GM21737 (cell line): ENCODE results near the gene TTC7B.

ENCODE experiments used
- ATAC-seq: cut with Tn5 transposase; IDR thresholded peaks from one replicate; pipeline ENCODE4 v1.9.1; 2021; ENCODE audit warnings: mild to moderate bottlenecking, moderate library complexity; ENCODE audit not compliant: unreplicated experiment

TTC7B gene

DNA sequence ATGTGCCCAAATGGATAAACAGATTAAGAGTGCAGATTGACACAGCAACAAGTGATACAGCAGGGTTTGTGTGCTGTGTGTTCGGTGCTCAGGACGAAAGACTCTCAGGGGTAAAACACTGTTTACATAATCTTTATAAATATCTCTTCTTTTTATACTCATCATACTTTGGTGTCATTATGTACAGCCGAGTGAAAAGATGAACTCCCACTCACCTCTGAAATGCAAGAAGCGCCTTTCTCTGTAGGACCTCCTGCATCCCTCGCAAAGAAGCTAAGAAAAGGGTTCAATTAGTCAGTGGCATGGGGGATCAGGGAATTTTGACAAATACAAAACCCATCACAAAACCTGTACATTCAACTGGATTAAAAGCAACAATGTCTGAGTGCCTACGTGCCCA, 163.6 kb downstream of the TTC7B start:
- ATAC-seq = no peak

DNA sequence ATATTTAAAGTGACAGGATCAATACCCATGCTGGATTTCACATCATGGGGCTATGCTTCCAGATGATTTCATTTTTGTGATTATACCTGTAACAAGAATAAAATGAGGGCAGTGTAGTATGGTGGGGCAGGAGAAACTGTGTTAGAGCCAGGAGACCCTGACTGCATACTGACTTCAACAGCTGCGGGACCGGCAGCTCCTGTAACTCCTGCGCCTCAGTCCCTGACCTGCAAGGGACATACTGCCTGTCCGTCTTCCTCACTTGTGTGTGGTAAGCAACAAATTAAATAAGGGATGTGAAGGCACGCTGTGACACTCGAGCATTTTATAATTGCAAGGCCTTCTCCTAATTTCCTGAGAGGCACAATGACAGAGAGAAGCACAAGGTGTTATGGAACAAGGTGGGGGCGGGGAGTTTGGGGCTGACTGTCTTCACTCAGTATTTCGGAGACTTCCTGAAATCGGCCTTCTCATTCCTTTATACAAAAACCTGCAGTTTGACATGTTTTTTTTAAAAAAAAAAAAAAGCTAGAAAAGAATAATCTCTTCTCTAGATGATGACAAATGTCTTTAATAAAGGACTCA, 164.2 kb downstream of the TTC7B start:
- no peak for ATAC-seq

DNA sequence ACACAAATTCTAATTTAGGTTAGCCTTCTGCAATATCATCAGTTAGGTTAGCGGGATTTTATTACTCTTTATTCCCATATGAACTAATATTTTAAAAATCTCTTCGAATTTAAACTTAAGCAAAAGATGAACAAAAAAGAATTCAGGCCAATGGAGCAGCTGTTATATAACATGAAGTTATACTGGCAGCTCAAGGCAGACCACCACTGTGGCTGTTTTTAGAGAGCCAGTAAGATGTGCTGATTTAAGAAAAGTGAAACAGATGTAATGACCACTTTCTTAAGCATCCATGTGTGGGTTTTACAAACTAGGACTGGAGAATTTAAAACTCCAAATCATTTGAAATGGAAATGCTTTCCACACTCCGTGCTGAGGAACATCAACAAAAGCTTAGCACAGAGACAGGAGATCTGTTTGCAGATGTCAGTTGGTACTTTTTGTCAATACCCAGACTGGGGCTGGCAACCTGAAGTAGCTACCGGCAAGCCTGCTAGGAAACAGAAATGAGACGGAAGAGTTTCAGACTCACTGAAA, 164.9 kb downstream of the TTC7B start:
- no peak for ATAC-seq

DNA sequence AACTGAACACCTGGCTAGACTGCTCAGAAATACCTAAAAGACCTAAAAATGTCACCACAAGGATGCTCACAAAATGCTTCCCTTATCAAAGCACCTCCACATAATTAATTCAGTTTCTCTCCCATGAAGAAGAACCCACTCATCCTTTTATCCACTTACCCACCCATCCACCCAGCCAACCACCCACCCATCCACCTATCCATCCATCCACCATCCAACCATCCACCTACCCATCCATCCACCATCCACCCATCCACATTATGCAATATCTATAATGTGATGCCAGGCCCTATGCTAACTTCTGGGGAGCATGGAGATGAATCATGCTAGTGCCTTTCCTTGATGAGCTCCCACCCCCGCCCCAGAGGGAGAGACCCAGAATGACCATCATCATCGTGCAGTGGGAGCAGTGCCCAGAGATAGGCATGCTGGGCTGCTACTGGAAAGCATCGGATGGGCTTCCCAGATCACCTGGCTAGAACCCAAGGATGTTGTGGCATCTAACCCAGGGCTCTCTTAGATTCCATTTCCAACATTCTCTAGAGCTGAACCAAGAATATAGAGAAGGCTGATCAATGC, 166.6 kb downstream of the TTC7B start:
- ATAC-seq = no peak

DNA sequence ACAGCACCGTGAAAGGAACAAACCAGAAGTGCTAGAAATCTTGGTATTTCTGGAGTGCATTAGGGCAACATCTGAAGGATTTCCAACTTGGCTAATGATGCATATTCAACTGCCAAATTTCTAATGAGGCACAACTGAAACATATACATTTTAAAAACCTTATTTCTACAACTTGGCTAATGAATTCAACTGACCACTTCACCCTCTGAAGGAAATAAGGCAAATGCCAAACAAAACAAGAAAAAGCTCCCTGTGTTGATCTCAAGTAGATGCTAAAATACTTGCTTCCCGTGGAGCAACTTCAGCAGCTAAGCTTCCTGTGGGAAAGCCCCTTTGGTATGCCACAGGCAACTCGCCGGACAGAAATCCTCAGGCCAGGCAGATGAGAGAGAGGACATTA, 167.1 kb downstream of the TTC7B start:
- no peak for ATAC-seq

DNA sequence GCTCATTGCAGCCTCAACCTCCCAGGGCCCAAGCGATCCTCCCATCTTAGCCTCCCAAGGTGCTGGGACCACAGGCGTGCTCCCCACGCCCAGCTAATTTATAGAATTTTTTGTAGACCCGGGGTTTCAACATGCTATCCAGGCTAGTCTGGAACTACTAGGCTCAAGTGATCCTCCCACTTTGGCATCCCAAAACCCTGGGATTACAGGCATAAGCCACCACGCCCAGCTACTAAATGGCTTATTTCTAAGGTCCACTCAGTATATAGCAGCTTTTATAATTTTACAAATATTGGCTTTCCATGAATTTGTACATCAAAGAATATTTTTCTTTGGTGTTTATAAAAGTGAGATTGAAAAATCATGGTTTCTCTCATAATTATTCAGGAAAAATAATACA, 167.8 kb downstream of the TTC7B start:
- no peak for ATAC-seq

DNA sequence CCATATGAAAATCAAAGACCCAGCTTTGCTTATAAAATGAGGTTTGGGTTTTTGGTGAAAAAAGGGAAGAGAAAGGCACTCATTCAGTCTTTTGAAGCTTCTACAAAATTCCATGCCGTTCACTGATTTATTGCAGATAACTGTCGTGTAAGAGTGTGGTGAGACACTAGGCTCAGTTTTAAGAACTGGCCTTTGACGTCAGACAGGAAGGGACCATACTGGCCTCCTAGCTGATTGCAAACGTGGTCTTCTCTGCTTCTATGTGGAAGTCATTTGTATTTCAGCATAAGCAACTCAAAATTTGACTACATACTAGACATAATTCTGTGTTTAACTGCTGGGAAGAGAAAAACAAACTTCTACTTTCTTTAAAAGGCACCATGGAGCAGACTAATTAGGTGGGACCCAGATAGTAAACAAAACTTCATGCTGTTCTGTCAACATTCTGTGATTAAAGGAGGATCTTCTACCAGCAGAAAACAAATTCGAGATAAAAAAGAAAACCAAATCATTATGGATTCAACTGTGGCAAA, 168.7 kb downstream of the TTC7B start:
- no peak for ATAC-seq

DNA sequence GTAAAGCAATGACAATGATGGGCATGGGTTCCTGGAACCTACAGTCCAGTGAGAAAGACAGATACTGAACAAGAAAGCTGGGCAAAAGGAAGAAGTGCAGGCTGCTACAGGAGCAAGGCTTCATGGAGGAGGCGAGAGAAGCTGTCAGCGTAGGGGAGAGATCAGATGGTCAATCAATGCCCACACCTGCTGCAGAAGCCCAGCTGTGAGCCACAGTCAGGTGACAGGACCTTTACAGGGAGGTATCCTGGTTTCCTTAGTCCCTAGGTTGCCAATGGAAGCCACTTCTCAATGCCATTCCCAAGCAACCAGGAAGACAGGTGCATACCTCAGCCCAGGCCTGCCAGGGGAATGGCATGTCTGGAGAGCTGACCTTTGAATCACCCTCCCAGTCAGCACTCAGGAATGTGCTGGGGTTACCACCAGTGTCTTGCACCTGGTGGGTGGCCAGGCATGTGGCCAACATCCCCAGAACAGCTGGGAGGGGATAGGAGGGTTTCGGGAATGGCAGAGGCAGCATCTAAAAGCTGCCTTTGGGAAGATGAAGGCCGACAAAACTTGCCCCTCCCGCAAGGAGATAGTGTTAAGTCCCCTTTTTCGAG, 170.3 kb downstream of the TTC7B start:
- ATAC-seq = no peak

DNA sequence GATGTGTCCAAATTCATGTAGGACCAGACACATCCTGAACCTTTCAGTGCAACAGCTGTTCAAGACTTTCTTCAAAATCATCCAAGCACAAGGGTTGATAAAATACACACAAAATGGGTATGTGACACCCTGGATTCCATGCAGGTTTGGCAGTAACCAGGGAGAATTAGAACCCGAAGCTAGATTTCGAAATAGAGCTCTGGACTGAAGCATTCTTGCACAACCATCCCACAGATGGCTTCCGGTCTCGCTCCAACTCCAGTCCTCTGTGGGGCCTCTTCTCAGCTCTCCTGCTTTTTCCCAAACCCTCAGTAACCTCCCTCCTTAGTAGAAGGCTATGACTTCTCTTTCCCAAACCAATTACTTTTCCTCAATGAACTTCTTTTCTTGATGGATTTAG, 171.3 kb downstream of the TTC7B start:
- ATAC-seq = no peak

DNA sequence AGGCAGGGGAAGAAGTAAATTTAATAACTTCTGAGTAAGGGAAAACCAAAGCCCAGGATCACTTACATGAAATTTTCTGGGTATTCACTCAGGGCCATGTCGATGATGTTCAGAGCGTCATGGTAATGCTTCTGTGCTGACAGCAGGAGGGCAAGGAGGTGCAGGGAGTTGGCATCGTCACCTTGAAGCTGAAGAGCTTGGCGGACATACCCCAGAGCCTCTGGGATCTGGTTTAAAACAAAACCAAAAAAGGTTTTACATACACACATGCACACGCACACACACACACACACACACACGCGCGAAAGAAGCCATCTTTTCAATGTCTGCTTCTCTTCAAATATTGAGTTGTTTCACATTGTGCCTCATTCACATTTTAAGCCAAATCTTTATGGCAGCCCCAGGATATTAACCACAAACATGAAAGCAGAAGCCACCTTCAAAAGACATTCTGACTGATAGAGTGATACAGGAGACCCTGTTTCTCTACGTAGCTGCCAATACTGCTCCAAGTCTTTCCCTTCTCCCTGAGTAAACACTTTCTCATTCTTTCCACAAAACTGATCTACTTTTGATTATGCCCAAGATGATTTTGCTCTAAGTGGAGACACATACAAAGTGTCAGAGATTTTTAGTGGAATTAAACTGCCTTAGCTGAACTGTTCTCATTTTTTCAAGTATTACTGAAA, 172.1 kb downstream of the TTC7B start:
- ATAC-seq = no peak

DNA sequence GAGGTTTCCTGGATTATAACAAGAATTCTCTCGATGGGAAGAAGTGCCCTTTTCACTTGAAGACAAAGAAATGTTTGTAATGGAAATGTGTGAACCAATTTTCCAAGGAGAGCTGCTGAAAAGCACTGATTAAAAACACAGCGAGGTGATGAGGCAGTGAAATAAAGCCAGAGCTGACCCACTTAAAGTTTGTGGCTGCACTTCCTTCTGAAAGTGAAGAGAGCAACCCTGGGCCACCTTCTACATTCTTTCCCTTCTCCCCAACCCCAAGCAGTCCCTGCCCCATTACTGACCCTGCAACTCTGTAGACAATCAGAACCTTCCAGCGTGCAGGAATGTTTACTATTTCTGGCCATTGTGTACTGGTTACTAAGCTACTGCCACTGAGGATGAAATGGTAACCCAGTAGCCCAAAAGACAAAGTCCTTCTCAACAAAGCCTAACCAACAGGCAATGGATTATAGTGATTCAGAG, 173.9 kb downstream of the TTC7B start:
- no peak for ATAC-seq

DNA sequence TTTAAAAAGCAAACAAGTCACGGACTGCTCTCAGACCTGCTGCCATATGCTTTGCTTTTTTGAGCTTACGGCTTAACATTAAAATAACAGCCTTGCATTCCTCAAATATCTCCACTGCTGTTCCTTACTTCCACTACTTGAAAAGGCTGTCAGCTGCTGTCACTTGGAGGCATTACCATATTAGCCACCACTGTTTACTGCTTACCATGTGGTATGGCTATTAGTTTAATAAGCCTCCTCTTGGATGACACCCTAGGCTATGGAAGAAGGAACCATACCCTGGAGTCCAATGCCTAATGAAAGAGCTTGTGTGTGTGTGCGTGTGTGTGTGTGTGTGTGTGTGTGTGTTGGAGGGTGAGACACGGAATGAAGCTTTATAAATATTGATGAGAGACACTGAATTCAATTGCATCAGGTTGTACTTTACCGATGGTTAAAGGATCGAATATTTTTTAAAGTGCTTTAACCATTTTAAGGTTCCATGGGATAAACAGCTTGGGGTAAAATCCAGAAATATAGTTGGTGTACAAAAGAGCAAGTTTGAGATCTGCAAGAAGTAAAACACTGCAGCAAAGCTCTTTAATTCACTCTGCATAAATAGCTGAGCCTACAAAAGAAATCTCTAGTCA, 174.5 kb downstream of the TTC7B start:
- no peak for ATAC-seq

DNA sequence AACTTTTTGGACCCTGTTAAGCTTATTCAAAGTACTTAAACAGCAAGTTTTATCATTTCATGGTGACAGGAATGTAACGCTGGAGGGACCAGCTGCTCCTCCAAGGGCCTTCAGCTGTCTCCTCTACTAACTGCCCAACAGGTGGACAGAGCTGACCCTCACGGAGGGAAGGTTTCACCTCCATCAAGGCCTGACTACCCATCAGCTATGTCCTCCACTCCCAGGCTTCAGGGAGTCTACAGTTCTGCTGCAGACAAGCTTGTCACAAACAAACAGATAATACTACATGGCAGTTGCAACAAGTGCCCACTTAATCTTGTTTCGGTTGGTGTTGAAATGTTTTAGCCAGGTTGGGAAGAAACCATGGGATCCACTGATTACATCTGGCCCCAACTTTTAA, 175.1 kb downstream of the TTC7B start:
- no peak for ATAC-seq

DNA sequence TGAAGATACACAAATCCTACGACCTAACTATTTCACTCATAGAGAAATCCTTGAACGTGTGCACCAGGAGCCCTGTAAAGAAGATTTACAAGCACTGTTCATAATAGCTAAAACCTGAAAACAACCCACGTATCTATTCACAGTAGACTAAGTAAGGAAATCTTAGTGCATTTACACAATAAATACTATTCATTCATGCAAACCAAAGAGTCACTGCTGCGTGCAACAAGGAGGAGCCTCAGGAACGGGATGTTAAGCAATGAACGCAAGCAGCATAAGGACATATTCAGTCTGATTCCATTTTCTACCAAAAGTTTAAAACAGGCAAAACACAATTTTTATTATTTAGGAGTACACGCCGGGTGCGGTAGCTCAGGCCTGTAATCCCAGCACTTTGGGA, 176.6 kb downstream of the TTC7B start:
- ATAC-seq = no peak

DNA sequence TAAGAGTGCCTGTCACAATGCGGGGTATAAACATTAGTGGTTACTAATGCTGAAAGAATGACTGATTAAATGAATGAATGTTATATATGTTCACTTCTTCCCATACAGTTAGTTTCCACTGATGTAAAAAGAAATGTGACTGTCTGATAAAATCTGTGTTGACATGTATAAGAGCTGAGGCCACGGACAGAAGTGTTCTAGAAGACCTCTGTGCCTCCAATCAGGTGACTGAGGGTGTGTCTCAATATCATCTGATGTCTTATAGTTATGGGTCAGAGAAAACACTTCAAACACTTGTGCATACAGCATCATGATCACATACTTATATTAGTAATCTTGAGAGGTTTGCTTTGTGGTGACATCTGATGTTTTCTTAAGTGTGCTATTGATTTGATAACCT, 183.4 kb downstream of the TTC7B start:
- no peak for ATAC-seq

DNA sequence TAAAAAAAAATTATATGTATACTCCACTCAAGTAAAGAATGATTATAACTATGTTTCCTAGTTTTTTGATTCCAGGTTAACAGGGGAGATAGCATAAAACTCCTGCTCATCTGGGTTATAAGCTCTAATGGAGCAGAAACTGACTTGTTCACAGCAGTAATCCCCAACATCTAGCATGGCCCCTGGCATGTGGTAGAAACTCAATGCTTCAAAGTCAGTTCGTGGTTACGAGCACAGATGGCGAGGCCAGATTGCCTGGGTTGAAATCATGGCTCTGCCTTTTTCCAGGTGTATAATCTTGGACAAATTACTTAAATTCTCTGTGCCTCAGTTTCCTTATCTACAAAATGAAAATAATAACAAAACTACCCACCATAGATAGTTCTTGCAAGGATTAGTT, 183.8 kb downstream of the TTC7B start:
- ATAC-seq = no peak

DNA sequence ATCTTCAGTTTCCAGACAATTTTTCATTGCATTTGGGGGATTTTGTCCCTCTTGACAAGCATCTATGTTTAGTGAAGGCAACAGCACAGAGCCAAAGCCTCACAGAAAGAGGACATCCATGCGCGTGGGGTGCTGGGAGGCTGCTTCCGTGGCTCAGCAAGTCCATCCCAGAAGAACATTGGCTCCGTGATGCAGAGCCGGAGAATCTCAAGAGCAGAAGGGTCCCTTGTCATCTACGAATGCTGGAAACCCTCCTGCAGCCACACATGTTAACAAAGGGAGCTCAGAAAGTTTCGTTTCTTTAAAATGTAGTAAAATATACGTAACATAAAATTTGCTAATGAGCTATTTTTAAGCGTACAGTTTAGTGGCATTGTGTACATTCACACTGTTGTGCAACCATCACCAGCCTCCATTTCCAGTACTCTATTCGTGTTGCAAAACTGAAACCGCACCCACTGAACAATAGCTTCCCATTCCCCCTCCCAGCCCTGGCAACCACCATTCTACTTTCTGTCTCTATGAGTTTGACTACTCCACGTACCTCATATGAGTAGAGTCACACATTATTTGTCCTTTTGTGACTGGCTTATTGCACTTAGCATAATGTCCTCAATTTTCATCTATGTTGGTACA, 185.9 kb downstream of the TTC7B start:
- no peak for ATAC-seq

DNA sequence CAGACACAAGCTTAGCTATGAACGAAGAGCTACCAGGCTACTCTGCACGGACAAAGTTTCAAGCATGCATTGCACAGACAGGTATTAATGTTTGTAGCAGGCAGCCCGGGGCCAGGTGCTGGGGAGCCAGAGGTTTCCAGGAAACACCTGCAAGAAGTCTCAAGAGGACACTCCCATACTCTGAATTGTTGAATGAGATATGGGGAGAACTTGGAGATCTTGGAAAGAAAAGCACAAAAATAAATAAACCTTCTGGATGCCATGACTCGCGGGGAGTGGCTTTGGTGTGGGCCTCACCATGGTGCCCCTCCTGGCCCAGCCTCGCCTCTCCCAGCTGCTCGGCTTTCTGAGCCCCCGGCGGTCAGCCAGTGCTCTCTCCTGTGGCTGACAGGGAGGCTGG, 186.8 kb downstream of the TTC7B start:
- no peak for ATAC-seq

DNA sequence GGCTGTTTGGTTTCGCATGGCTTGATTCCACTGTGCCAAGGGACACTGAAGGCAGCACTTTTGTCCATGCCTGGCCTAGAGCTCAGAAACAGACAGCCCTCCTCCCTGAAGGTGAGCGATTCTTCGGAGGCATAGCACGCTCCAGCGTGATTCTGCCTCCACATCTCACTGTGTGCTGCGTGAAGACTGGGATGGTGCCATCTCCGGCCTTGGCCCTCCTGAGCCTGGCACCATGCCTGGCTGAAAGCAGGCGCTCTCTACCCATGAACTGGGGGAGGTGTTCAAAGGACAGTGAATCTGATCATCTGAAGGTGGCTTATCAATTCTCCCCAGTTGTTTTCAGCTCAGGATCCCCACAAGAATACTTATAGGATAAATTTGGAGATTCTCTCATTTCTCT, 187.4 kb downstream of the TTC7B start:
- ATAC-seq = no peak

DNA sequence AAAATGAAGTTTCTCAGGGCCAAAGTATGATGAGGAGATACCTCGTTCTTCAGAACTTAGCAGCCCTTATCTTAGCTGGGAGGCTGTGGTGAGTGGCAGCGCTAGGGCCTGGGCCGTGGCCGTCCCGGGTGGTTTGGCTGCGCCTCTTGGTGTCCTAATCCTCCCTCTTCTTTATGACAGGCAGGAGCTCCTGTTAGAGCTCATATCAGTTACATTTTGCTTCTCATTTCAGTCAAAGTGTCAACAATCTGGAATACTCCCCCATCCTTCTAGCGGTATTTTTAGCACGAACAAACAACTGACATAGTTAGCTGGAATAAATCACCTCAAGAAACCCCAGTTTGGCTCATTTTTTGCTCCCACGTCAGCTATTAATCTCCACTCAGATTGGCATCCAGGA, 188.8 kb downstream of the TTC7B start:
- ATAC-seq = no peak

DNA sequence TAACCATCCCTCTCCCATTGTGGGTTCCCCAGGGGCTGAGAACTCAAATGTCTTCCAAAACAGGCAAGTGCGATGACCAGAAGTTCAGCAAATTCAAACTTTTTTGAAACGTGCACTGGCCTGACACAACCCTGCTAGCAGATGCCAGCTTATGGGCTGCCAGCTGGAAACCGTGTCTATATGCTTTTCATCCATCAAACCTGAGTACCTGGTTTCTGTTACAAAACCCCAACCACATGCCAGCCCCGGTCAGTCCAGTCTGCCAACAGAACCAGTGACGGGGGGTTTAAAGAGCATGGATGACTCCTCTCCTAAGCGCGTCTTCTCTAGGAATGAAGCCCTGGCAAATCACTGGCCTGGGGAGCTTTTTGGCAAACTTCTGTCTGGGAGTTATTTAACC, 189.7 kb downstream of the TTC7B start:
- no peak for ATAC-seq
